SU-DHL-6 (cell line): ENCODE results near the gene EBP.

Experiments
- H2AFZ ChIP-seq: fragments of 200-600 bp; sonication (generic); 2 replicates; pipeline ENCODE4 v1.6.1; 2014; ENCODE audit warnings: low read depth, mild to moderate bottlenecking, moderate library complexity, mixed read lengths, antibody characterized with exemption, low read length; ENCODE audit not compliant: severe bottlenecking
- H3F3A ChIP-seq: fragments of 200-600 bp; shearing (Covaris generic); 2 replicates; pipeline ENCODE4 v1.6.0; 2016; ENCODE audit warnings: antibody characterized with exemption, mild to moderate bottlenecking; ENCODE audit not compliant: insufficient read depth
- H3K27ac ChIP-seq: fragments of 200-600 bp; sonication (generic); 2 replicates; pipeline ENCODE4 v1.5.1; 2016; ENCODE audit warnings: low read depth, mild to moderate bottlenecking, low read length, moderate library complexity, mixed read lengths
- H3K27me3 ChIP-seq: fragments of 200-600 bp; sonication (generic), shearing (Covaris generic); 2 replicates; pipeline ENCODE4 v1.6.0; 2014; ENCODE audit warnings: mild to moderate bottlenecking, low read length
- H3K36me3 ChIP-seq: fragments of 200-600 bp; sonication (generic); 2 replicates; pipeline ENCODE4 v1.6.1; 2014; ENCODE audit warnings: mild to moderate bottlenecking, low read length, mixed read lengths
- H3K4me2 ChIP-seq: fragments of 300-600, 200-600 bp; shearing (Covaris generic), sonication (generic); 2 replicates; pipeline ENCODE4 v1.6.0; 2014; ENCODE audit warnings: low read length, low read depth, mild to moderate bottlenecking; ENCODE audit not compliant: poor library complexity, severe bottlenecking
- H3K4me3 ChIP-seq: fragments of 200-600 bp; sonication (generic); 2 replicates; pipeline ENCODE4 v1.5.1; 2014; ENCODE audit warnings: antibody characterized with exemption, low read length, mild to moderate bottlenecking, mixed read lengths; ENCODE audit not compliant: insufficient read depth, poor library complexity, severe bottlenecking
- H3K79me2 ChIP-seq: fragments of 200-600 bp; sonication (generic); 2 replicates; pipeline ENCODE4 v1.6.1; 2014; ENCODE audit warnings: mild to moderate bottlenecking, low read length, moderate library complexity; ENCODE audit not compliant: insufficient read depth
- H3K9ac ChIP-seq: fragments of 200-600 bp; sonication (generic); 2 replicates; pipeline ENCODE4 v1.7.0; 2014; ENCODE audit warnings: mild to moderate bottlenecking, low read length
- H3K9me2 ChIP-seq: fragments of 200-600 bp; sonication (generic); replicated peaks from 2 replicates; pipeline ENCODE4 v1.6.1; 2014; ENCODE audit warnings: low read length; ENCODE audit not compliant: insufficient read depth
- H3K9me3 ChIP-seq: fragments of 200-600 bp; sonication (generic); 2 replicates; pipeline ENCODE4 v1.6.1; 2014; ENCODE audit warnings: low read length, mixed read lengths; ENCODE audit not compliant: insufficient read depth
- H4K20me1 ChIP-seq: fragments of 200-600 bp; sonication (generic); 2 replicates; pipeline ENCODE4 v1.6.1; 2014; ENCODE audit warnings: low read depth, mild to moderate bottlenecking, antibody characterized with exemption, low read length, moderate library complexity, mixed read lengths
- CTCF ChIP-seq: fragments of 200-600 bp; sonication (generic); IDR thresholded peaks from one replicate; pipeline ENCODE4 v1.5.1; 2017; ENCODE audit warnings: antibody characterized with exemption, mild to moderate bottlenecking, low read length, moderate library complexity; ENCODE audit not compliant: insufficient read depth, poor library complexity, severe bottlenecking
- EZH2phosphoT487 ChIP-seq: fragments of 200-600 bp; sonication (generic), shearing (Covaris generic); conservative IDR thresholded peaks from 2 replicates; pipeline ENCODE4 v1.6.1; 2018; ENCODE audit warnings: mild to moderate bottlenecking, antibody characterized with exemption, low read length, moderate library complexity, mixed read lengths

Gene EBP

GRCh38 chrX:48482526-48482925 lies 39.1 kb upstream of the EBP start:
- no peak overlapping the region for H2AFZ ChIP-seq
- H3F3A ChIP-seq = no peaks in the 10 kb centered on the region
- H3K9me3 ChIP-seq = no peaks in the 10 kb centered on the region
- H3K9me2 ChIP-seq = no peaks in the 10 kb centered on the region
- no peaks in the 10 kb centered on the region for H4K20me1 ChIP-seq
- TF ChIP-seq EZH2phosphoT487 (no peak), CTCF (no peak)
- H3K4me3 ChIP-seq = no peak overlapping the region
- no peaks in the 10 kb centered on the region for H3K36me3 ChIP-seq
- H3K79me2 ChIP-seq = peaks cover 9% of the 10 kb centered on the region
- H3K27me3 ChIP-seq = no peaks in the 10 kb centered on the region
- H3K9ac ChIP-seq = no peak overlapping the region
- H3K4me2 ChIP-seq = no peak overlapping the region
- H3K27ac ChIP-seq = no peak overlapping the region

GRCh38 chrX:48487362-48487798 lies 34.2 kb upstream of the EBP start:
- H3K9me3 ChIP-seq = no peaks in the 10 kb centered on the region
- no peak overlapping the region for H3K4me2 ChIP-seq
- no peak overlapping the region for H3K9ac ChIP-seq
- no peak overlapping the region for H3K4me3 ChIP-seq
- TF ChIP-seq EZH2phosphoT487 (no peak), CTCF (no peak)
- H4K20me1 ChIP-seq = no peaks in the 10 kb centered on the region
- no peaks in the 10 kb centered on the region for H3K36me3 ChIP-seq
- H3F3A ChIP-seq = no peaks in the 10 kb centered on the region
- H3K27me3 ChIP-seq = no peaks in the 10 kb centered on the region
- H3K79me2 ChIP-seq = no peaks in the 10 kb centered on the region
- no peak overlapping the region for H3K27ac ChIP-seq
- H2AFZ ChIP-seq = no peak overlapping the region
- H3K9me2 ChIP-seq = no peaks in the 10 kb centered on the region

- Histone ChIP-seq H4K20me1 (no peaks in the 10 kb centered on the region), H3K4me2 (no peak overlapping the region), H3K27me3 (no peaks in the 10 kb centered on the region), H3K9me2 (no peaks in the 10 kb centered on the region), H3K9ac (no peak overlapping the region), H2AFZ (no peak overlapping the region), H3K9me3 (no peaks in the 10 kb centered on the region), H3K27ac (no peak overlapping the region), H3K36me3 (no peaks in the 10 kb centered on the region), H3K4me3 (no peak overlapping the region), H3F3A (no peaks in the 10 kb centered on the region), H3K79me2 (no peaks in the 10 kb centered on the region)
- TF ChIP-seq CTCF (no peak), EZH2phosphoT487 (no peak)
These were observed 33.6 kb upstream of the EBP start for GRCh38 chrX:48488034-48488433.
